ENCODE data around the gene CNN2. TPM values are rescaled to one million over a fixed set of nuclear protein-coding genes. Genes with fewer than 3 reads are reported as not detected.

The CNN2 gene
- total and polyA plus RNA-seq, 8 donors: 133 to 259 (median 180) TPM

DNA sequence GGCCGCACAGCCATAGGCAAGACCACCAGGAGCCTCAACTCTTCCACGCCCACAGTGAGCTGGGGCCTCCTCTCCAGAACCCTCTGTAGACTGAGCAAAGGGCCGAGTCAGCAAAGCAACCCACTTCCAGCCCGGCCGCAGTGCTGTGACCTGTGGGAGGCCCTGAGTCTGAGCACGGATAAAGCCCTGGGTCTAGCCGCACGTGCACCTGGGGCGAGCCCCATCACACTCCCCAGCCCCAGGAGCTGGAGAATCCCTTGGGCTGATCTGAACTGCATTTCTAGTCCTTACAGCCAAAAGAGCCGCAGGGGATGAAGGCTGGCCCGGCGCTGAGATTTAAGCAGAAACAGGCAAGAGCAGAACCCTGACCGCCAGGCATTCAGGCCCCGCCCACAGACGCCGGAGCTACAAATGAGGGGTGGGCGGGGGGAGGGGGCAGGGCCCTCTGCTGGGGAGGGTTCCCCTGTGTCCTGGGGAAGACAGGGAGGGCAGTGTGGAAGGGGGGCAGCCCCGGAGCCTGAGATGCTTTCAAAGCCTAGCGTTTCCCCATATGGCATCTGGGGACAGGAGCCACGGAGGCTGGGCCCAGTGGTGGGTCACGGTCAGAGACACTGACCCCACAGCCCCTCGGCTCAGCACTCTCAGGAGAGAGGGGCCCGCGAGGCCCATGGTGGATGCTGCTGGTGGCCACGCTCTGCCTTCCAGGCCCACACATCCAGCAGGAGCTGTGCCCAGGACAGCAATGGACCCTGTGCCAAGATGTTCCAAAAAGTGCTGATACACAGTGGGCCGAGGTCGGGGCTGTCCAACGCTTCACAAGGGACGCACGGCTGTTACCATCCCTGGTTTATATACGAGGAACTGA lies 10.4 kb upstream of the CNN2 start:
- H3K27me3 ChIP-seq: no peaks in the 10 kb centered on the region
- no peaks in the 10 kb centered on the region for H3K9me3 ChIP-seq
- peaks cover 0 to 56% of the 10 kb centered on the region in 2 donors for H3K36me3 ChIP-seq
- ATAC-seq: no peak
- peak in 1 of 4 donors; percentile 64 for DNase-seq
- peaks cover 41 to 53% of the 10 kb centered on the region in 2 donors for H3K4me1 ChIP-seq
- intact Hi-C loops (cut with DNase I): no loop called here
- TF ChIP-seq, protein P1, sequence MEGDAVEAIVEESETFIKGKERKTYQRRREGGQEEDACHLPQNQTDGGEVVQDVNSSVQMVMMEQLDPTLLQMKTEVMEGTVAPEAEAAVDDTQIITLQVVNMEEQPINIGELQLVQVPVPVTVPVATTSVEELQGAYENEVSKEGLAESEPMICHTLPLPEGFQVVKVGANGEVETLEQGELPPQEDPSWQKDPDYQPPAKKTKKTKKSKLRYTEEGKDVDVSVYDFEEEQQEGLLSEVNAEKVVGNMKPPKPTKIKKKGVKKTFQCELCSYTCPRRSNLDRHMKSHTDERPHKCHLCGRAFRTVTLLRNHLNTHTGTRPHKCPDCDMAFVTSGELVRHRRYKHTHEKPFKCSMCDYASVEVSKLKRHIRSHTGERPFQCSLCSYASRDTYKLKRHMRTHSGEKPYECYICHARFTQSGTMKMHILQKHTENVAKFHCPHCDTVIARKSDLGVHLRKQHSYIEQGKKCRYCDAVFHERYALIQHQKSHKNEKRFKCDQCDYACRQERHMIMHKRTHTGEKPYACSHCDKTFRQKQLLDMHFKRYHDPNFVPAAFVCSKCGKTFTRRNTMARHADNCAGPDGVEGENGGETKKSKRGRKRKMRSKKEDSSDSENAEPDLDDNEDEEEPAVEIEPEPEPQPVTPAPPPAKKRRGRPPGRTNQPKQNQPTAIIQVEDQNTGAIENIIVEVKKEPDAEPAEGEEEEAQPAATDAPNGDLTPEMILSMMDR (IDR thresholded peaks at IDR 0.05): no peak
- H3K27ac ChIP-seq: peak overlapping the region in 1 of 2 donors; percentile 35
- no peak overlapping the region for H3K4me3 ChIP-seq

DNA sequence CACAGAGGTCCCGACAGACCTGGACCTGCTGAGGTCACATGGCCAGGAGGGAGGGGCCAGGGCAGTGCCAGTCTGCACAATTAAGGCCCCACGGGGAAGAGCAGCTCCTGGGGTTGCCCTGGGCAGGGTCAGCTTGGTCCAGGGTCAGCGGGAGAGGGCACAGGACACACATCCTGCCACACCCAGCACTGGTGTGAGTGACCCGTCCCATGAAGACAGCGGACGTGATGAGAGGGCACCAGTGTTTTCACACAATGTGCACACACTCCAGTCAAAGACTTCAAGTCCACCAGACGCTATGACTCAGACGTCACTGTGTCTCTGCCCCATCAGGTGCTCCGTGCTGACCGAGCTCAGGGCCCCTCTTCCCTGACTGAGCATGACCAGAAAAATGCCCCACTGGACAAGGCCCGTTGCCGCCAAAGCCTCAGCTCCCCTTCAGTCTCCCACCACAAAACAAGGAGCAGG lies 9.7 kb upstream of the CNN2 start:
- peaks cover 0 to 50% of the 10 kb centered on the region in 2 donors for H3K36me3 ChIP-seq
- no peaks in the 10 kb centered on the region for H3K27me3 ChIP-seq
- peaks cover 43 to 55% of the 10 kb centered on the region in 2 donors for H3K4me1 ChIP-seq
- TF ChIP-seq, protein P1 (IDR thresholded peaks at IDR 0.05): no peak
- intact Hi-C loops (cut with DNase I): no loop called here
- H3K9me3 ChIP-seq: no peaks in the 10 kb centered on the region
- H3K27ac ChIP-seq: peak overlapping the region; percentile 35 to 51
- no peak overlapping the region for H3K4me3 ChIP-seq
- DNase-seq (peak in 1 of 4 donors; percentile 65), ATAC-seq (peak; percentile 1)

DNA sequence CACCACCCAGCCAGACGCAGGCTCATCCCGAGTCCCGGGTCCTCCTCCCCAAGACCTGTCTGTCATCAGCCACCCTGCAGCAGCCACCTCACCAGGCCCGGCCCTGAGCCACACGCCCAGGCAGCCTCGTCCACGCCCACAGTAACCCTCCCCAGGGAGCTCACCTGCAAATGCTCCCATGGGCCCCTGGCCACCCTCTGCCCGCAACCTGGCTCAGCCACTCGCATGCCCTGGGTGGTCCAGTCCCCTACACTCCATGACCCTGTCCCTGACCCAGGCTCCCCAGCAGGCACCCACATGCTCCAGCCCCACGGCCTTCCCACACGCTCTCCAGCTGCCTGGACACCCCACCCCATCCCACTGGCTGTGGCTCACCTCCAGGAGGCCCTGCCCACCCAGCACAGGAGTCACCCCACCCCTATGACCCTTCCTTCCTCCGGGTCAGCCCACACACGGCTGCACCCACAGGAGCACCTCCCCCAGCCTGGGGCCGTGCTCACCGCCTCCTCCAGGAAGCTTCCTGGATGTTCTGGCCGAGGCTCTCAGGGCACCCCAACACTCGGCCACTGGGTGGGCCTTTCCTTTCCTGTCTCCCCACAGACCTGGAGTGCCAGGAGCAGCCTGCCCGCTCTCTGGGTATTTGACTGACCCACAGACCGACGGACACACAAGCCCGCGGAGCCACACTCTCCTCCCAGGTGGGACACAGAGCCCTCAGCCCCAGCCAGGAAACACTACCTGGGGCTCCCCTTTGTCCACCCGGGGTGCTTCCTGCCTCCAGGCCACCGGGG lies 9.1 kb upstream of the CNN2 start:
- ATAC-seq (no peak), DNase-seq (peak in 1 of 4 donors; percentile 80)
- intact Hi-C loops (cut with DNase I): no loop called here
- TF ChIP-seq, protein P1 (IDR thresholded peaks at IDR 0.05): no peak
- Histone ChIP-seq H3K27ac (peak overlapping the region; percentile 35 to 51), H3K36me3 (peaks cover 0 to 43% of the 10 kb centered on the region in 2 donors), H3K9me3 (no peaks in the 10 kb centered on the region), H3K27me3 (no peaks in the 10 kb centered on the region), H3K4me1 (peaks cover 49 to 61% of the 10 kb centered on the region in 2 donors), H3K4me3 (no peak overlapping the region)

DNA sequence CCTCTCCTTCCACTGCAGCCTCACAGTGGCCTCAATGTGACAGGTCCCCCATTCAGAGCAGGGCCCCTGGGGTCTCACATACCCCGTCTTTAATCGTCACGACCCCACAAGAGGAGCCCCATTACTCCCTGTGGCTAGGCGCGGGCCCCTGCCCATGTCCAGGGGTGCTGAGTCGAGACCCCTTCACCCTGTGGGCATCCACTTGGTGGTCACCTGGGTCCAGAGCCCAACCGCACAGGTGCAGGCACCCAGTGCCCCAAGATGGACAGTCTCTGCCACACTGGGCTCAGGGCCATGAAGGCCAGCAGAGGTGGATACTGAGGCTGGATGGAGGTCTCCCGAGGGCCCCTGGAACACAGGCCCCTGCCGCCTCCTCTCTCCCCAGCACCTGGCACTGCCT lies 8.5 kb upstream of the CNN2 start:
- H3K27ac ChIP-seq: no peak overlapping the region
- intact Hi-C loops (cut with DNase I): no loop called here
- no peaks in the 10 kb centered on the region for H3K9me3 ChIP-seq
- H3K27me3 ChIP-seq: no peaks in the 10 kb centered on the region
- H3K4me3 ChIP-seq: no peak overlapping the region
- peak in 1 of 4 donors; percentile 60 for DNase-seq
- ATAC-seq: no peak
- TF ChIP-seq, protein P1 (IDR thresholded peaks at IDR 0.05): no peak
- peaks cover 49 to 67% of the 10 kb centered on the region in 2 donors for H3K4me1 ChIP-seq
- H3K36me3 ChIP-seq: peaks cover 0 to 37% of the 10 kb centered on the region in 2 donors

DNA sequence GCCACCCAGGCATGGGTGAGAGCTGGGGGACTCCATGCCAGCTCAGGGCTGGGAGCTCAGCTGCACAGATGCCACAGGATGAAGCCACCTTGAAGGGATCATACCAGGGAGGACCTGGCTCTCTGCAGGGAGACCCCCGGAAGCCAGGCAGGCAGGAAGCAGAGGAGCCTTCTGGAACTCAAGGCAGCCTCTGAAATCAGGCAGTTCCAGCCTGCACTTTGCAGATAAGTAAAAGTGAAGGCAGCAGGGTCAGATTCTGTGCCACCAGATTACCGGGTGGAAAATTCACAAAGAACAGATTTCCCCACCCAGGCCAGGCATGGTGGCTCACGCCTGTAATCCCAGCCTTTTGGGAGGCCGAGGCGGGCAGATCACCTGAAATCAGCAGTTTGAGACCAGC lies 8.0 kb upstream of the CNN2 start:
- intact Hi-C loops (cut with DNase I): no loop called here

More for the DNA sequence above, 8.0 kb upstream of the CNN2 start:
- Histone ChIP-seq H3K4me1 (peaks cover 49 to 72% of the 10 kb centered on the region in 2 donors), H3K36me3 (peaks cover 0 to 32% of the 10 kb centered on the region in 2 donors), H3K4me3 (no peak overlapping the region), H3K9me3 (no peaks in the 10 kb centered on the region), H3K27me3 (no peaks in the 10 kb centered on the region), H3K27ac (no peak overlapping the region)
- DNase-seq: no peak
- TF ChIP-seq, protein P1 (IDR thresholded peaks at IDR 0.05): no peak
- no peak for ATAC-seq

All from left lung (tissue), 10 donors.